Stimulated activated CD8-positive, alpha-beta memory T cell treated with anti-CD3 and anti-CD28 coated beads, Interleukin-2, amount 100 ng/mL, for 48 hours (primary cell): Measurements from ENCODE around the gene KIRREL3.
"Not testable (repeated sequence)": the region's sequence is repeated elsewhere in the genome, so short reads cannot be mapped to it uniquely, and the experiment has no call there.

Experiments
- DNase-seq, 2 donors: peaks; one replicate each; pipeline ENCODE4 v3.0.0-alpha.2; 2020; ENCODE audit warnings: low read depth in 2 of 2

KIRREL3 gene

GRCh38 chr11:126952533-126952932 is 48.0 kb downstream of the KIRREL3 start:
- DNase-seq = not testable (repeated sequence)

GRCh38 chr11:126951465-126951864 is 49.1 kb downstream of the KIRREL3 start:
- no peak for DNase-seq

- DNase-seq = no peak
Measured at GRCh38 chr11:126949066-126949891, 51.3 kb downstream of the KIRREL3 start.

- no peak for DNase-seq
Measured at GRCh38 chr11:126948563-126948962, 52.0 kb downstream of the KIRREL3 start.

GRCh38 chr11:126945319-126945718 is 55.3 kb downstream of the KIRREL3 start:
- DNase-seq = no peak

GRCh38 chr11:126943316-126943715 is 57.3 kb downstream of the KIRREL3 start:
- no peak for DNase-seq

- DNase-seq = no peak
Measured at GRCh38 chr11:126942146-126942545, 58.4 kb downstream of the KIRREL3 start.

GRCh38 chr11:126939552-126939951 is 61.0 kb downstream of the KIRREL3 start:
- DNase-seq = no peak

GRCh38 chr11:126938718-126939117 is 61.9 kb downstream of the KIRREL3 start:
- DNase-seq = no peak

- no peak for DNase-seq
Measured at GRCh38 chr11:126930091-126930841, 70.3 kb downstream of the KIRREL3 start.

GRCh38 chr11:126929179-126930061 is 71.2 kb downstream of the KIRREL3 start:
- no peak for DNase-seq

GRCh38 chr11:126927623-126928022 is 72.9 kb downstream of the KIRREL3 start:
- no peak for DNase-seq

GRCh38 chr11:126926376-126926791 is 74.2 kb downstream of the KIRREL3 start:
- no peak for DNase-seq

GRCh38 chr11:126925321-126926093 is 75.1 kb downstream of the KIRREL3 start:
- no peak for DNase-seq

GRCh38 chr11:126924376-126925040 is 76.1 kb downstream of the KIRREL3 start:
- DNase-seq = no peak

GRCh38 chr11:126920833-126921232 is 79.7 kb downstream of the KIRREL3 start:
- DNase-seq = no peak

GRCh38 chr11:126919147-126919823 is 81.3 kb downstream of the KIRREL3 start:
- DNase-seq = no peak

GRCh38 chr11:126918556-126918955 is 82.0 kb downstream of the KIRREL3 start:
- no peak for DNase-seq

- no peak for DNase-seq
Measured at GRCh38 chr11:126917531-126918204, 82.9 kb downstream of the KIRREL3 start.
